ENCODE measurements around the gene ROBO3.

GRCh38 chr11:124915541-124916369, 50.5 kb downstream of the ROBO3 start:
- TF ChIP-seq CTCF (IDR thresholded peaks at IDR 0.05) (no peak), POLR2A (IDR thresholded peaks at IDR 0.05) (no peak)
